KMS-11 (cell line): ENCODE measurements around the gene GP5.

ENCODE experiments used
- H2AFZ ChIP-seq: fragments of 200-600 bp; sonication (generic); 2 replicates; pipeline ENCODE4 v1.6.1; 2016; ENCODE audit warnings: antibody characterized with exemption, mixed run types, low read depth
- H3K27ac ChIP-seq: fragments of 200-600 bp; sonication (generic); 2 replicates; pipeline ENCODE4 v1.6.1; 2016; ENCODE audit warnings: mild to moderate bottlenecking, mixed run types
- H3K27me3 ChIP-seq: fragments of 200-600 bp; sonication (generic); 2 replicates; pipeline ENCODE4 v1.6.1; 2017; ENCODE audit warnings: mild to moderate bottlenecking, low read depth, mixed run types, moderate library complexity; ENCODE audit not compliant: insufficient read depth
- H3K36me3 ChIP-seq: fragments of 200-600 bp; sonication (generic); 2 replicates; pipeline ENCODE4 v1.6.1; 2017; ENCODE audit warnings: mild to moderate bottlenecking, mixed run types; ENCODE audit not compliant: insufficient read depth
- H3K4me1 ChIP-seq: fragments of 200-600 bp; sonication (generic); 2 replicates; pipeline ENCODE4 v1.6.1; 2016; ENCODE audit warnings: mild to moderate bottlenecking, low read depth, mixed run types; ENCODE audit not compliant: poor library complexity, severe bottlenecking
- H3K4me2 ChIP-seq: fragments of 200-600 bp; sonication (generic); 2 replicates; pipeline ENCODE4 v1.7.0; 2016; ENCODE audit warnings: mild to moderate bottlenecking, mixed run types
- H3K4me3 ChIP-seq: fragments of 200-600 bp; sonication (generic); IDR thresholded peaks from 2 replicates; pipeline ENCODE4 v1.6.1; 2017; ENCODE audit warnings: low read depth, low read length, mixed read lengths; ENCODE audit not compliant: insufficient read depth
- H3K79me2 ChIP-seq: fragments of 200-600 bp; sonication (generic); 2 replicates; pipeline ENCODE4 v1.6.1; 2016; ENCODE audit warnings: low read depth, mixed run types; ENCODE audit not compliant: insufficient read depth
- H3K9ac ChIP-seq: fragments of 200-600 bp; sonication (generic); 2 replicates; pipeline ENCODE4 v1.6.1; 2016; ENCODE audit warnings: mild to moderate bottlenecking, mixed run types
- H4K20me1 ChIP-seq: fragments of 200-600 bp; sonication (generic); 2 replicates; pipeline ENCODE4 v1.6.1; 2016; ENCODE audit warnings: mild to moderate bottlenecking, mixed run types; ENCODE audit not compliant: insufficient read depth
- CTCF ChIP-seq: fragments of 200-600 bp; sonication (generic); conservative IDR thresholded peaks from 2 replicates; pipeline ENCODE4 v1.6.1; 2017; ENCODE audit warnings: low read depth, mild to moderate bottlenecking, antibody characterized with exemption, low read length, moderate library complexity, mixed read lengths

Gene GP5

GRCh38 chr3:194379231-194379630, 19.8 kb downstream of the GP5 start:
- no peak overlapping the region for H3K4me2 ChIP-seq
- no peak overlapping the region for H3K27ac ChIP-seq
- no peak for TF ChIP-seq CTCF
- H3K9ac ChIP-seq: no peak overlapping the region
- H2AFZ ChIP-seq: no peak overlapping the region
- H3K4me1 ChIP-seq: no peaks in the 10 kb centered on the region
- no peaks in the 10 kb centered on the region for H3K27me3 ChIP-seq
- no peaks in the 10 kb centered on the region for H3K79me2 ChIP-seq
- no peaks in the 10 kb centered on the region for H3K36me3 ChIP-seq
- no peaks in the 10 kb centered on the region for H4K20me1 ChIP-seq
- H3K4me3 ChIP-seq: no peak overlapping the region

GRCh38 chr3:194377708-194378107, 21.4 kb downstream of the GP5 start:
- TF ChIP-seq CTCF: no peak
- Histone ChIP-seq H3K9ac (no peak overlapping the region), H3K4me1 (no peaks in the 10 kb centered on the region), H3K36me3 (no peaks in the 10 kb centered on the region), H4K20me1 (no peaks in the 10 kb centered on the region), H3K4me3 (no peak overlapping the region), H3K27ac (no peak overlapping the region), H3K4me2 (no peak overlapping the region), H2AFZ (no peak overlapping the region), H3K27me3 (no peaks in the 10 kb centered on the region), H3K79me2 (no peaks in the 10 kb centered on the region)

GRCh38 chr3:194376241-194376560, 22.9 kb downstream of the GP5 start:
- Histone ChIP-seq H3K36me3 (no peaks in the 10 kb centered on the region), H3K4me1 (no peaks in the 10 kb centered on the region), H3K4me3 (no peak overlapping the region), H3K9ac (no peak overlapping the region), H2AFZ (no peak overlapping the region), H3K27me3 (no peaks in the 10 kb centered on the region), H3K79me2 (no peaks in the 10 kb centered on the region), H3K4me2 (no peak overlapping the region), H3K27ac (no peak overlapping the region), H4K20me1 (no peaks in the 10 kb centered on the region)
- TF ChIP-seq CTCF: no peak

GRCh38 chr3:194375473-194376240, 23.4 kb downstream of the GP5 start:
- TF ChIP-seq CTCF: no peak
- Histone ChIP-seq H2AFZ (no peak overlapping the region), H3K79me2 (no peaks in the 10 kb centered on the region), H3K4me1 (no peaks in the 10 kb centered on the region), H3K4me3 (no peak overlapping the region), H3K27ac (no peak overlapping the region), H3K9ac (no peak overlapping the region), H3K36me3 (no peaks in the 10 kb centered on the region), H4K20me1 (no peaks in the 10 kb centered on the region), H3K27me3 (no peaks in the 10 kb centered on the region), H3K4me2 (no peak overlapping the region)
